ENCODE results near the gene OAS2.

OAS2 gene

GRCh38 chr12:113060336-113060960 is 82.1 kb downstream of the OAS2 start:
- DNase-seq: no peak

DNA sequence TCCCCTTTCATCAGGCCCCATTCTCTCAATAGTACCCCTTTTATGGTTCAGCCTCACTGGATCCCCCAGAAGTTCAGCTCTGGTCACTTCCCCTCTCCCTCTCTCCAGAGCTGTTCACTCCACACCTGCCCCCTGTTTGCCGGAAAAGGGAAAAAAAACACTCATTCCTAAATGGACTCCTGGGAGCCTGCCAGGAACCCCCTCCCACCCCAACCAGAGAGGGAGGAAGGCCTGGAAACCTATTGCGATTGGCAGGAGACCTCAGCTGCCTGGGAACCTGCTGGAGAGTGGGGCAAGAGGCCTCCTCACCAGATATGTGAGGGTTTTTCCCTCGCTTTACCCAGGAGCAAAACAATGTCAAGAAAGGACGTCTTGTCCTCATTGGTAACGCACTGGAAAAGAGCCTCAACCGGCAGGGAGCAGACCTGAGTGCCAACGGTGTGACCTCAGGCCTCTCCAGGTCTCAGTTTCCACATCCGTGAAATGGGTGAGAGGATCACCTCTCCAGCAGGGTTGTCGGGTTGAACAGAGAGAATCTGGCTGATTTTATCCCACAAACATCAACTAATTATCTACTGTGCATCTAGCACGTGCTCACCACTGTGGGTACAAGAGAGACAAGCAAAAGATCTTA is 82.9 kb downstream of the OAS2 start:
- no peak for DNase-seq
